Endothelial cell of umbilical vein (primary cell): ENCODE results near the gene KCNQ2. TPM values are rescaled to one million over a fixed set of nuclear protein-coding genes. Genes with fewer than 3 reads are reported as not detected.
"Not testable (repeated sequence)": the region's sequence is repeated elsewhere in the genome, so short reads cannot be mapped to it uniquely, and the experiment has no call there.

Experiments used
- BruUV-seq: library from RNA; stranded (reverse); fragments of 400-500 nt; replicated peaks from 2 replicates; lab custom pipeline; 2021; lab: Mats Ljungman, UMichigan
- CTCF ChIA-PET: fragments of 300-600, 350-600 bp; sonication (Branson Sonifier 250); formaldehyde crosslinking; loops from one replicate; lab custom pipeline; 2021; ENCODE audit warnings: antibody characterized with exemption, inconsistent platforms; lab: Charles Lee
- POLR2A ChIA-PET: fragments of 300-600, 350-600 bp; sonication (Branson Sonifier 250); formaldehyde crosslinking; loops from one replicate; lab custom pipeline; 2021; ENCODE audit warnings: antibody characterized with exemption, inconsistent platforms; lab: Charles Lee
- DNase-seq: peaks from one replicate; pipeline ENCODE4 v3.0.0-alpha.2; 2011; ENCODE audit warnings: low read depth, low spot score
- FAIRE-seq: peaks from 2 replicates; lab custom pipeline; 2011; peaks lifted over from hg19 to GRCh38; lab: Jason Lieb, UNC
- H2AFZ ChIP-seq: 2 replicates; pipeline ENCODE4 v1.6.0; 2012; ENCODE audit warnings: low read depth, low read length, control low read depth, inconsistent platforms
- H3K27ac ChIP-seq: 2 replicates; pipeline ENCODE4 v1.5.1; 2011; ENCODE audit warnings: low read depth, mild to moderate bottlenecking, control low read depth, low read length, moderate library complexity; ENCODE audit not compliant: insufficient read depth
- H3K27me3 ChIP-seq, 2 experiments: 2 replicates each; pipeline versions ENCODE4 v1.6.0 to v1.6.1; 2011; ENCODE audit warnings: low read length in 2 of 2, mixed read lengths in 1 of 2; ENCODE audit not compliant: control insufficient read depth in 2 of 2, insufficient read depth in 2 of 2
- H3K36me3 ChIP-seq, 2 experiments: 2 replicates in 1 of 2; 3 replicates in 1 of 2; pipeline ENCODE4 v1.5.1; 2011; ENCODE audit warnings: low read length in 2 of 2, mild to moderate bottlenecking in 1 of 2, moderate library complexity in 1 of 2; ENCODE audit not compliant: control insufficient read depth in 2 of 2, insufficient read depth in 2 of 2; ENCODE audit errors: extremely low read depth in 1 of 2
- H3K4me1 ChIP-seq: 3 replicates; pipeline ENCODE4 v1.5.1; 2011; ENCODE audit warnings: mild to moderate bottlenecking, low read length; ENCODE audit not compliant: control insufficient read depth, insufficient read depth; ENCODE audit errors: extremely low read depth
- H3K4me2 ChIP-seq: 2 replicates; pipeline ENCODE4 v1.6.1; 2011; ENCODE audit warnings: low read length, control low read depth, mixed read lengths; ENCODE audit not compliant: insufficient read depth
- H3K4me3 ChIP-seq, 3 experiments: fragments of 200-600 bp in 1 of 3; sonication (generic), shearing (Covaris generic) in 1 of 3; replicated peaks in 1 of 3; 2 replicates each; pipeline ENCODE4 v1.5.1; 2011 to 2016; ENCODE audit warnings: control low read depth in 3 of 3, low read length in 3 of 3, mild to moderate bottlenecking in 2 of 3, inconsistent platforms in 1 of 3, low read depth in 1 of 3, moderate library complexity in 1 of 3; ENCODE audit not compliant: insufficient read depth in 1 of 3
- H3K79me2 ChIP-seq: 2 replicates; pipeline ENCODE4 v1.6.0; 2012; ENCODE audit warnings: low read length, inconsistent platforms; ENCODE audit not compliant: control insufficient read depth, insufficient read depth
- H3K9ac ChIP-seq: replicated peaks from 2 replicates; pipeline ENCODE3; 2011; ENCODE audit warnings: low read length, control low read depth; ENCODE audit not compliant: insufficient read depth; ENCODE audit errors: extremely low read depth
- H3K9me1 ChIP-seq: replicated peaks from 3 replicates; pipeline ENCODE4 v1.6.0; 2011; ENCODE audit warnings: mild to moderate bottlenecking, low read length; ENCODE audit not compliant: control insufficient read depth, insufficient read depth; ENCODE audit errors: extremely low read depth
- H3K9me3 ChIP-seq: replicated peaks from 2 replicates; pipeline ENCODE4 v1.5.1; 2012; ENCODE audit warnings: low read length, inconsistent platforms; ENCODE audit not compliant: control insufficient read depth, insufficient read depth
- H4K20me1 ChIP-seq: replicated peaks from 2 replicates; pipeline ENCODE3; 2011; ENCODE audit warnings: mild to moderate bottlenecking, low read length; ENCODE audit not compliant: control insufficient read depth, insufficient read depth; ENCODE audit errors: extremely low read depth
- CTCF ChIP-seq, 2 donors: IDR thresholded peaks; 1 replicate in 1 of 2; 2 replicates in 1 of 2; pipeline ENCODE4 v1.5.1; 2011; ENCODE audit warnings: low read length in 2 of 2, mild to moderate bottlenecking in 2 of 2, moderate library complexity in 2 of 2, control low read depth in 1 of 2, inconsistent platforms in 1 of 2, low read depth in 1 of 2; ENCODE audit not compliant: insufficient read depth in 1 of 2; ENCODE audit errors: extremely low read depth in 1 of 2
- EZH2 ChIP-seq: IDR thresholded peaks from 2 replicates; pipeline ENCODE4 v1.6.1; 2012; ENCODE audit warnings: borderline replicate concordance, low read depth, mild to moderate bottlenecking, moderate library complexity, low read length, inconsistent platforms; ENCODE audit not compliant: severe bottlenecking
- FOS ChIP-seq: IDR thresholded peaks from 2 replicates; pipeline ENCODE4 v1.6.1; 2011; ENCODE audit warnings: mild to moderate bottlenecking, low read length, moderate library complexity, borderline replicate concordance; ENCODE audit not compliant: insufficient read depth
- GATA2 ChIP-seq: IDR thresholded peaks from 2 replicates; pipeline ENCODE4 v1.7.0; 2011; ENCODE audit warnings: low read depth, mild to moderate bottlenecking, moderate library complexity, mixed read lengths, low read length; ENCODE audit not compliant: insufficient read length, insufficient read depth
- JUN ChIP-seq: IDR thresholded peaks from 2 replicates; pipeline ENCODE4 v1.6.1; 2011; ENCODE audit warnings: borderline replicate concordance, low read depth; ENCODE audit not compliant: insufficient read length, insufficient read depth
- MAX ChIP-seq: IDR thresholded peaks from 2 replicates; pipeline ENCODE4 v1.6.1; 2011; ENCODE audit not compliant: insufficient read depth, insufficient read length
- MYC ChIP-seq: IDR thresholded peaks from one replicate; pipeline ENCODE4 v1.6.1; 2011; ENCODE audit warnings: mild to moderate bottlenecking, low read depth, low read length
- POLR2A ChIP-seq: IDR thresholded peaks from 2 replicates; pipeline ENCODE4 v1.6.1; 2012; ENCODE audit warnings: low read depth, mild to moderate bottlenecking, control low read depth, low read length
- POLR2AphosphoS5 ChIP-seq: IDR thresholded peaks from 2 replicates; pipeline ENCODE4 v1.6.1; 2012; ENCODE audit warnings: low read depth, mild to moderate bottlenecking, control low read depth, low read length, moderate library complexity; ENCODE audit not compliant: insufficient read depth
- dilution Hi-C: fragments of 300-500 bp; cut with MboI; formaldehyde crosslinking; loops from one replicate; pipeline ENCODE4 v1.15.0; 2019; ENCODE audit warnings: low sequenced_read_pairs; ENCODE audit not compliant: extremely low pct_ligation_motif_present
- intact Hi-C: fragments of 100-400 bp; cut with micrococcal nuclease; formaldehyde crosslinking; loops from one replicate; pipeline ENCODE4 v1.10.0; 2022
- polyA plus RNA-seq, 4 experiments: library from polyadenylated mRNA; depleted of rRNA in 3 of 4; stranded (reverse) in 3 of 4; unstranded in 1 of 4; fragments of >200 nt; gene quantifications; 2 replicates each; pipeline versions ENCODE4 v1.2.1 to v1.2.3, GENCODE V29; 2011 to 2012; ENCODE audit warnings: missing spikeins in 1 of 4
- total RNA-seq: library from RNA; stranded (reverse); gene quantifications from 2 replicates; pipeline ENCODE4 v1.2.3, GENCODE V29; 2021

Gene KCNQ2
- total and polyA plus RNA-seq, 2 donors (not counting 3 experiments of a cell fraction or from before 2014, with no cell fraction given), result not detected

DNA sequence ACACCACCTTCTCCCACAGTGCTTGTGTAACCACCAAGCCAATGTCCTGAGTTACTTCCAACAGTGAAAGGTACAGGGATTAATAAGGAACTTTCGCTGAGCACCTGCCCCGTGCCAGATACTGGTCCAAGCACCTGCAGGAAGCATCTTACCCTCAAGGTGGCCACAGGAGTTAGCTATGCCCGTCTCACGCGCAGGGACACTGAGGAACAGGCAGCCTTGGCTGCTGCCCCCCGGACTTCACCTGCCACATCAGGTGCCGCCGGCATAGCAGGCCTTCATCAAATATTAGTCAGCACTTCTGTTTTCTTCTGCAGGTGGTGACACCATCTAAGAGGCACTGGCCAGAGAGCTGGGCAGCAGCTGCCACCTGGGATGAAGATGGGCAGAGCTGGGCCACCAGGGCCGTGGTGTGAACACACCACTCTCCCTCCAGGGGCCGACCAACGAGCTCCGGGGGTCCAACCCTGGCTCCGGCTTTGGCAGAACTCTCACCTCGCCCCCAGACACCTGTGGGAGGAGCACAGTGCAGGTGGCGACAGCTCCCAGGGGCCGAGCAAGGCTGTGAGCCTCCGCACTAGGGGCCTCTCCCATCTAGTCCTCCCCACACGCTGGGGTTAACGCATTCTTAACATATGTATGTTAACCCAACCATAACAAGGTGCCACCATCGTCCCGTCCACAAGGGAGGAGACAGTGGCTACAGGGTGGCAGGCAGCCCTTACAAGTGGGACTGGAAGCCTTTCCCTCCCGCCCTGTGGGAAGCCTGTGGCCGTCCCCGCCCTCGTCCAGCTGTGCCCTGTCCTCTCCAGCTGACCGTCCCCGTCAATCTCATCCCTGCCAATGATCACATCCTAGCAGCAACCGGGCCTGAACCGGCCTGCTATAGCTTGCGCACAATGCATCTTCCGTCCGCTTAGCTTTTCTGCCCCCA, 45.2 kb upstream of the KCNQ2 start:
- Histone ChIP-seq H2AFZ (no peak overlapping the region), H3K4me1 (peaks cover 12% of the 10 kb centered on the region), H3K27ac (no peak overlapping the region), H3K9me3 (no peaks in the 10 kb centered on the region), H3K4me2 (no peak overlapping the region), H3K9me1 (no peaks in the 10 kb centered on the region), H3K4me3 (no peak overlapping the region), H4K20me1 (no peaks in the 10 kb centered on the region), H3K36me3 (peaks cover 0 to 2% of the 10 kb centered on the region in 2 experiments), H3K27me3 (no peaks in the 10 kb centered on the region), H3K79me2 (peaks cover 15% of the 10 kb centered on the region), H3K9ac (no peak overlapping the region)
- DNase-seq (no peak), FAIRE-seq (no peak)
- TF ChIP-seq MYC, result no peak
- TF ChIP-seq POLR2AphosphoS5, result no peak
- no peak for TF ChIP-seq MAX
- no peak for TF ChIP-seq JUN
- no peak for TF ChIP-seq GATA2
- TF ChIP-seq CTCF (IDR thresholded peaks at IDR 0.05; ENCODE audit: extremely low read depth in 1 of 2, insufficient read depth in 1 of 2, low read depth in 1 of 2, low read length in 2 of 2), result no peak
- TF ChIP-seq POLR2A, result no peak
- no peak for TF ChIP-seq FOS
- TF ChIP-seq EZH2, result no peak
- dilution Hi-C loops (no loop called here), intact Hi-C loops (loop anchor here (10.0 kb wide), 1 partner anchor 83 kb away; no protein-coding TSS in a partner anchor)
- CTCF ChIA-PET, result interaction anchor here (1.1 to 1.9 kb wide), 3 partner anchors 14 to 21 kb away, joined by 3 to 13 read pairs (median 5); partner anchors contain the start of gene PTK6
- POLR2A ChIA-PET, result no interaction called here
- no TSS peak for BruUV-seq

DNA sequence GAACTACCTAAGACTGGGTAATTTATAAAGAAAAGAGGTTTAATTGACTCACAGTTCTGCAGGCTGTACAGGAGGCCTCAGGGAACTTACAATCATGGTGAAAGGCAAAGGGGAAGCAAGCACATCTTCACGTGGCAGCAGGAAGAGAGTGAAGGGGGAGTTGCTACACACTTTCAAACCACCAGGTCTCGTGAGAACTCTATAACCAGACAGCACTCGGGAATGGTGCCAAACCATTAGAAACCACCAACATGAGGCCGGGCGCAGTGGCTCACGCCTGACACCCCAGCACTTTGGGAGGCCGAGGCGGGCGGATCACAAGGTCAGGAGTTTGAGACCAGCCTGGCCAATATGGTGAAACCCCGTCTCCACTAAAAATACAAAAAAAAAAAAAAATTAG, 42.1 kb upstream of the KCNQ2 start:
- DNase-seq, dilution Hi-C loops, H4K20me1 ChIP-seq, H3K27ac ChIP-seq, H3K9ac ChIP-seq, BruUV-seq, H2AFZ ChIP-seq, H3K4me1 ChIP-seq, H3K4me3 ChIP-seq, H3K9me3 ChIP-seq, H3K27me3 ChIP-seq, POLR2A ChIA-PET, H3K36me3 ChIP-seq, H3K9me1 ChIP-seq, H3K79me2 ChIP-seq, H3K4me2 ChIP-seq, FAIRE-seq: not testable (repeated sequence)
- intact Hi-C loops, result loop anchor here (10.0 kb wide), 1 partner anchor 80 kb away; no protein-coding TSS in a partner anchor
- CTCF ChIA-PET, result interaction anchor here (1.5 kb wide), 1 partner anchor 18 kb away, joined by 8 read pairs; no protein-coding TSS in a partner anchor
